Endothelial cell of umbilical vein (primary cell): Measurements from ENCODE around the gene ATP10A. TPM values are rescaled to one million over a fixed set of nuclear protein-coding genes. Genes with fewer than 3 reads are reported as not detected.

Source experiments
- BruUV-seq: library from RNA; stranded (reverse); fragments of 400-500 nt; replicated peaks from 2 replicates; lab custom pipeline; 2021; lab: Mats Ljungman, UMichigan
- CTCF ChIA-PET: fragments of 300-600, 350-600 bp; sonication (Branson Sonifier 250); formaldehyde crosslinking; loops from one replicate; lab custom pipeline; 2021; ENCODE audit warnings: antibody characterized with exemption, inconsistent platforms; lab: Charles Lee
- POLR2A ChIA-PET: fragments of 300-600, 350-600 bp; sonication (Branson Sonifier 250); formaldehyde crosslinking; loops from one replicate; lab custom pipeline; 2021; ENCODE audit warnings: antibody characterized with exemption, inconsistent platforms; lab: Charles Lee
- DNase-seq: peaks from one replicate; pipeline ENCODE4 v3.0.0-alpha.2; 2011; ENCODE audit warnings: low read depth, low spot score
- FAIRE-seq: peaks from 2 replicates; lab custom pipeline; 2011; peaks lifted over from hg19 to GRCh38; lab: Jason Lieb, UNC
- H2AFZ ChIP-seq: 2 replicates; pipeline ENCODE4 v1.6.0; 2012; ENCODE audit warnings: low read depth, low read length, control low read depth, inconsistent platforms
- H3K27ac ChIP-seq: 2 replicates; pipeline ENCODE4 v1.5.1; 2011; ENCODE audit warnings: low read depth, mild to moderate bottlenecking, control low read depth, low read length, moderate library complexity; ENCODE audit not compliant: insufficient read depth
- H3K27me3 ChIP-seq, 2 experiments: 2 replicates each; pipeline versions ENCODE4 v1.6.0 to v1.6.1; 2011; ENCODE audit warnings: low read length in 2 of 2, mixed read lengths in 1 of 2; ENCODE audit not compliant: control insufficient read depth in 2 of 2, insufficient read depth in 2 of 2
- H3K36me3 ChIP-seq, 2 experiments: 2 replicates in 1 of 2; 3 replicates in 1 of 2; pipeline ENCODE4 v1.5.1; 2011; ENCODE audit warnings: low read length in 2 of 2, mild to moderate bottlenecking in 1 of 2, moderate library complexity in 1 of 2; ENCODE audit not compliant: control insufficient read depth in 2 of 2, insufficient read depth in 2 of 2; ENCODE audit errors: extremely low read depth in 1 of 2
- H3K4me1 ChIP-seq: 3 replicates; pipeline ENCODE4 v1.5.1; 2011; ENCODE audit warnings: mild to moderate bottlenecking, low read length; ENCODE audit not compliant: control insufficient read depth, insufficient read depth; ENCODE audit errors: extremely low read depth
- H3K4me2 ChIP-seq: 2 replicates; pipeline ENCODE4 v1.6.1; 2011; ENCODE audit warnings: low read length, control low read depth, mixed read lengths; ENCODE audit not compliant: insufficient read depth
- H3K4me3 ChIP-seq, 3 experiments: fragments of 200-600 bp in 1 of 3; sonication (generic), shearing (Covaris generic) in 1 of 3; replicated peaks in 1 of 3; 2 replicates each; pipeline ENCODE4 v1.5.1; 2011 to 2016; ENCODE audit warnings: control low read depth in 3 of 3, low read length in 3 of 3, mild to moderate bottlenecking in 2 of 3, inconsistent platforms in 1 of 3, low read depth in 1 of 3, moderate library complexity in 1 of 3; ENCODE audit not compliant: insufficient read depth in 1 of 3
- H3K79me2 ChIP-seq: 2 replicates; pipeline ENCODE4 v1.6.0; 2012; ENCODE audit warnings: low read length, inconsistent platforms; ENCODE audit not compliant: control insufficient read depth, insufficient read depth
- H3K9ac ChIP-seq: replicated peaks from 2 replicates; pipeline ENCODE3; 2011; ENCODE audit warnings: low read length, control low read depth; ENCODE audit not compliant: insufficient read depth; ENCODE audit errors: extremely low read depth
- H3K9me1 ChIP-seq: replicated peaks from 3 replicates; pipeline ENCODE4 v1.6.0; 2011; ENCODE audit warnings: mild to moderate bottlenecking, low read length; ENCODE audit not compliant: control insufficient read depth, insufficient read depth; ENCODE audit errors: extremely low read depth
- H3K9me3 ChIP-seq: replicated peaks from 2 replicates; pipeline ENCODE4 v1.5.1; 2012; ENCODE audit warnings: low read length, inconsistent platforms; ENCODE audit not compliant: control insufficient read depth, insufficient read depth
- H4K20me1 ChIP-seq: replicated peaks from 2 replicates; pipeline ENCODE3; 2011; ENCODE audit warnings: mild to moderate bottlenecking, low read length; ENCODE audit not compliant: control insufficient read depth, insufficient read depth; ENCODE audit errors: extremely low read depth
- EZH2 ChIP-seq: IDR thresholded peaks from 2 replicates; pipeline ENCODE4 v1.6.1; 2012; ENCODE audit warnings: borderline replicate concordance, low read depth, mild to moderate bottlenecking, moderate library complexity, low read length, inconsistent platforms; ENCODE audit not compliant: severe bottlenecking
- FOS ChIP-seq: IDR thresholded peaks from 2 replicates; pipeline ENCODE4 v1.6.1; 2011; ENCODE audit warnings: mild to moderate bottlenecking, low read length, moderate library complexity, borderline replicate concordance; ENCODE audit not compliant: insufficient read depth
- GATA2 ChIP-seq: IDR thresholded peaks from 2 replicates; pipeline ENCODE4 v1.7.0; 2011; ENCODE audit warnings: low read depth, mild to moderate bottlenecking, moderate library complexity, mixed read lengths, low read length; ENCODE audit not compliant: insufficient read length, insufficient read depth
- JUN ChIP-seq: IDR thresholded peaks from 2 replicates; pipeline ENCODE4 v1.6.1; 2011; ENCODE audit warnings: borderline replicate concordance, low read depth; ENCODE audit not compliant: insufficient read length, insufficient read depth
- MYC ChIP-seq: IDR thresholded peaks from one replicate; pipeline ENCODE4 v1.6.1; 2011; ENCODE audit warnings: mild to moderate bottlenecking, low read depth, low read length
- POLR2A ChIP-seq: IDR thresholded peaks from 2 replicates; pipeline ENCODE4 v1.6.1; 2012; ENCODE audit warnings: low read depth, mild to moderate bottlenecking, control low read depth, low read length
- POLR2AphosphoS5 ChIP-seq: IDR thresholded peaks from 2 replicates; pipeline ENCODE4 v1.6.1; 2012; ENCODE audit warnings: low read depth, mild to moderate bottlenecking, control low read depth, low read length, moderate library complexity; ENCODE audit not compliant: insufficient read depth
- dilution Hi-C: fragments of 300-500 bp; cut with MboI; formaldehyde crosslinking; loops from one replicate; pipeline ENCODE4 v1.15.0; 2019; ENCODE audit warnings: low sequenced_read_pairs; ENCODE audit not compliant: extremely low pct_ligation_motif_present
- intact Hi-C: fragments of 100-400 bp; cut with micrococcal nuclease; formaldehyde crosslinking; loops from one replicate; pipeline ENCODE4 v1.10.0; 2022
- polyA plus RNA-seq, 4 experiments: library from polyadenylated mRNA; depleted of rRNA in 3 of 4; stranded (reverse) in 3 of 4; unstranded in 1 of 4; fragments of >200 nt; gene quantifications; 2 replicates each; pipeline versions ENCODE4 v1.2.1 to v1.2.3, GENCODE V29; 2011 to 2012; ENCODE audit warnings: missing spikeins in 1 of 4
- total RNA-seq: library from RNA; stranded (reverse); gene quantifications from 2 replicates; pipeline ENCODE4 v1.2.3, GENCODE V29; 2021
- TF ChIP-seq, protein P1 (sequence below), 2 donors: IDR thresholded peaks; 1 replicate in 1 of 2; 2 replicates in 1 of 2; pipeline ENCODE4 v1.5.1; 2011; ENCODE audit warnings: low read length in 2 of 2, mild to moderate bottlenecking in 2 of 2, moderate library complexity in 2 of 2, control low read depth in 1 of 2, inconsistent platforms in 1 of 2, low read depth in 1 of 2; ENCODE audit not compliant: insufficient read depth in 1 of 2; ENCODE audit errors: extremely low read depth in 1 of 2
- TF ChIP-seq, protein P2 (sequence below): IDR thresholded peaks from 2 replicates; pipeline ENCODE4 v1.6.1; 2011; ENCODE audit not compliant: insufficient read depth, insufficient read length

The ATP10A gene
- total and polyA plus RNA-seq, 2 donors (not counting 3 experiments of a cell fraction or from before 2014, with no cell fraction given), result not detected

DNA sequence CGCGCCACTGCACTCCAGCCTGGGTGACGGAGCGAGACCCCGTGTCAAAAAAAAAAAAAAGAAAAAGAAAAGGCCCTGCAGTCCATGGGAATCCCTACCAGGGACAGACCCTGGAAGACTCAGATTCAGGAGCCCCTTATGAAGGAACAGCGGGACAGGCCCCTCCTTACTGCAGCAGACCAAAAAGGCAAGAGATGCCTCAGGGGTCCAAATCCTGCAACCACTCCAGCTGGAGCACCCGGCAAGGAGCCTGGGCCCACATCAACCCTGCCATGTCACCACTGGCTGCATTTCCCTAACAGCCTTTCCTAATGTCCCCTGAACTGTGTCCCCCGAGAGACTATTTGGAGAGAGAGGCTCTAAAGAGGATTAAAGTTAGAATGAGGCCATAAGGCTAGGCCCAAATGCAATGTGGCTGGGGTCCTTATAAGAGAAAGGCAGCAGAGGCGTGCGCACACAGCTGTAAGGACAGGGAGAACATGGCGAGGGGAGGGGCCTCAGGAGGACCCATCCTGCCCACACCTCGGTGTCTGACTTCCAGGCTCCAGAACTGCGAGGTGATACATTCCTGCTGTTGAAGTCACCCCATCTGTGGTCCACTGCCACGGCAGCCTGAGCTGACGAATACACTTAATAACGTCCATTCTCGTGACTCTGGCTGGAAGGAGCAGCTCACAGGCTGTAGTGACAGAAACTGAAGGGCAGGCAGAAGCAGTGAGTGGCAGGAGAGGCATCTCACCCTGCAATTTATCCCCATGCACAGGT lies 78.1 kb downstream of the ATP10A start:
- CTCF ChIA-PET, result no interaction called here
- H3K4me2 ChIP-seq, result no peak overlapping the region
- no peaks in the 10 kb centered on the region for H3K79me2 ChIP-seq
- no peak overlapping the region for H3K9ac ChIP-seq
- H3K9me1 ChIP-seq, result no peaks in the 10 kb centered on the region
- no peaks in the 10 kb centered on the region for H4K20me1 ChIP-seq
- POLR2A ChIA-PET, result no interaction called here
- no peak overlapping the region for H3K4me3 ChIP-seq
- FAIRE-seq (no peak), DNase-seq (no peak)
- no peaks in the 10 kb centered on the region for H3K4me1 ChIP-seq
- intact Hi-C loops, result no loop called here
- no peak for TF ChIP-seq POLR2AphosphoS5
- no peak for TF ChIP-seq MYC
- TF ChIP-seq, protein P1, sequence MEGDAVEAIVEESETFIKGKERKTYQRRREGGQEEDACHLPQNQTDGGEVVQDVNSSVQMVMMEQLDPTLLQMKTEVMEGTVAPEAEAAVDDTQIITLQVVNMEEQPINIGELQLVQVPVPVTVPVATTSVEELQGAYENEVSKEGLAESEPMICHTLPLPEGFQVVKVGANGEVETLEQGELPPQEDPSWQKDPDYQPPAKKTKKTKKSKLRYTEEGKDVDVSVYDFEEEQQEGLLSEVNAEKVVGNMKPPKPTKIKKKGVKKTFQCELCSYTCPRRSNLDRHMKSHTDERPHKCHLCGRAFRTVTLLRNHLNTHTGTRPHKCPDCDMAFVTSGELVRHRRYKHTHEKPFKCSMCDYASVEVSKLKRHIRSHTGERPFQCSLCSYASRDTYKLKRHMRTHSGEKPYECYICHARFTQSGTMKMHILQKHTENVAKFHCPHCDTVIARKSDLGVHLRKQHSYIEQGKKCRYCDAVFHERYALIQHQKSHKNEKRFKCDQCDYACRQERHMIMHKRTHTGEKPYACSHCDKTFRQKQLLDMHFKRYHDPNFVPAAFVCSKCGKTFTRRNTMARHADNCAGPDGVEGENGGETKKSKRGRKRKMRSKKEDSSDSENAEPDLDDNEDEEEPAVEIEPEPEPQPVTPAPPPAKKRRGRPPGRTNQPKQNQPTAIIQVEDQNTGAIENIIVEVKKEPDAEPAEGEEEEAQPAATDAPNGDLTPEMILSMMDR (IDR thresholded peaks at IDR 0.05; ENCODE audit: extremely low read depth in 1 of 2, insufficient read depth in 1 of 2, low read depth in 1 of 2, low read length in 2 of 2), result no peak
- TF ChIP-seq, protein P2, sequence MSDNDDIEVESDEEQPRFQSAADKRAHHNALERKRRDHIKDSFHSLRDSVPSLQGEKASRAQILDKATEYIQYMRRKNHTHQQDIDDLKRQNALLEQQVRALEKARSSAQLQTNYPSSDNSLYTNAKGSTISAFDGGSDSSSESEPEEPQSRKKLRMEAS, result no peak
- TF ChIP-seq JUN, result no peak
- TF ChIP-seq FOS, result no peak
- TF ChIP-seq POLR2A, result no peak
- no peak for TF ChIP-seq EZH2
- TF ChIP-seq GATA2, result no peak
- H2AFZ ChIP-seq, result no peak overlapping the region
- H3K36me3 ChIP-seq, result no peaks in the 10 kb centered on the region
- H3K27ac ChIP-seq, result no peak overlapping the region
- dilution Hi-C loops, result no loop called here
- BruUV-seq, result no TSS peak
- H3K9me3 ChIP-seq, result peaks cover 4% of the 10 kb centered on the region
- no peaks in the 10 kb centered on the region for H3K27me3 ChIP-seq
